Measurements from ENCODE around the gene TNXB.

The TNXB gene

GRCh38 chr6:32087574-32088486, 21.3 kb downstream of the TNXB start:
- DNase-seq (ENCODE audit: insufficient read length, low spot score) = no peak
- no peak for FAIRE-seq

GRCh38 chr6:32086661-32087573, 22.2 kb downstream of the TNXB start:
- peak; percentile 70 for DNase-seq (ENCODE audit: insufficient read length, low spot score)
- FAIRE-seq = peak; percentile 52

GRCh38 chr6:32085759-32086459, 23.2 kb downstream of the TNXB start:
- FAIRE-seq (no peak), DNase-seq (ENCODE audit: insufficient read length, low spot score) (no peak)

GRCh38 chr6:32084780-32085179, 24.4 kb downstream of the TNXB start:
- FAIRE-seq (no peak), DNase-seq (ENCODE audit: insufficient read length, low spot score) (no peak)

- no peak for DNase-seq (ENCODE audit: insufficient read length, low spot score)
- FAIRE-seq = no peak
These were observed 25.0 kb downstream of the TNXB start for GRCh38 chr6:32083812-32084768.

GRCh38 chr6:32082935-32083334, 26.2 kb downstream of the TNXB start:
- FAIRE-seq = no peak
- no peak for DNase-seq (ENCODE audit: insufficient read length, low spot score)

GRCh38 chr6:32082478-32082877, 26.7 kb downstream of the TNXB start:
- no peak for FAIRE-seq
- no peak for DNase-seq (ENCODE audit: insufficient read length, low spot score)

- FAIRE-seq = peak; percentile 86
- peak; percentile 96 for DNase-seq (ENCODE audit: insufficient read length, low spot score)
These were observed 27.8 kb downstream of the TNXB start for GRCh38 chr6:32081168-32081990.

- FAIRE-seq (no peak), DNase-seq (ENCODE audit: insufficient read length, low spot score) (no peak)
These were observed 29.4 kb downstream of the TNXB start for GRCh38 chr6:32079566-32080290.

GRCh38 chr6:32076321-32076809, 32.8 kb downstream of the TNXB start:
- FAIRE-seq (peak; percentile 69), DNase-seq (ENCODE audit: insufficient read length, low spot score) (peak; percentile 86)

GRCh38 chr6:32075781-32076180, 33.4 kb downstream of the TNXB start:
- DNase-seq (ENCODE audit: insufficient read length, low spot score) (no peak), FAIRE-seq (no peak)

GRCh38 chr6:32074996-32075532, 34.1 kb downstream of the TNXB start:
- FAIRE-seq = no peak
- no peak for DNase-seq (ENCODE audit: insufficient read length, low spot score)

GRCh38 chr6:32073613-32074012, 35.5 kb downstream of the TNXB start:
- DNase-seq (ENCODE audit: insufficient read length, low spot score) (no peak), FAIRE-seq (no peak)

- no peak for DNase-seq (ENCODE audit: insufficient read length, low spot score)
- no peak for FAIRE-seq
These were observed 36.0 kb downstream of the TNXB start for GRCh38 chr6:32073101-32073500.

- FAIRE-seq (no peak), DNase-seq (ENCODE audit: insufficient read length, low spot score) (no peak)
These were observed 38.2 kb downstream of the TNXB start for GRCh38 chr6:32070814-32071543.

- FAIRE-seq = no peak
These were observed 39.1 kb downstream of the TNXB start for GRCh38 chr6:32069878-32070515.

GRCh38 chr6:32069460-32069859, 39.7 kb downstream of the TNXB start:
- DNase-seq (ENCODE audit: insufficient read length, low spot score) (no peak), FAIRE-seq (no peak)

More at GRCh38 chr6:32069878-32070515, 39.1 kb downstream of the TNXB start:
- DNase-seq (ENCODE audit: insufficient read length, low spot score) = no peak

Measured in HTR-8/SVneo (cell line).